CD4-positive, alpha-beta T cell treated with Interleukin-10 for 1 hour (primary cell): ENCODE measurements around the gene USP47.
A peak's percentile ranks its signal among the peaks of the same experiment; 100 is the strongest.

Source experiments
- DNase-seq: peaks from one replicate; pipeline ENCODE4 v3.0.0-alpha.2; 2020

USP47 gene

GRCh38 chr11:11841723-11842420 lies at the start of gene USP47:
USP47 (plus strand) TSS chr11:11841972; CDS start chr11:11842186, 214 bp downstream.
- peak; percentile 95 for DNase-seq

- no peak for DNase-seq
Observed at GRCh38 chr11:11793073-11793472, 48.7 kb upstream of the USP47 start.

GRCh38 chr11:11798586-11799438 lies 43.0 kb upstream of the USP47 start:
- DNase-seq, result peak; percentile 80

- DNase-seq, result no peak
Observed at GRCh38 chr11:11805228-11805627, 36.5 kb upstream of the USP47 start.

- no peak for DNase-seq
Observed at GRCh38 chr11:11806074-11806473, 35.7 kb upstream of the USP47 start.

GRCh38 chr11:11806586-11806985 lies 35.2 kb upstream of the USP47 start:
- no peak for DNase-seq

GRCh38 chr11:11807811-11808782 lies 33.7 kb upstream of the USP47 start:
- no peak for DNase-seq

- no peak for DNase-seq
Observed at GRCh38 chr11:11808992-11809615, 32.7 kb upstream of the USP47 start.

- no peak for DNase-seq
Observed at GRCh38 chr11:11810764-11811726, 30.7 kb upstream of the USP47 start.

GRCh38 chr11:11813288-11813962 lies 28.3 kb upstream of the USP47 start:
- DNase-seq, result no peak

- no peak for DNase-seq
Observed at GRCh38 chr11:11814614-11815452, 26.9 kb upstream of the USP47 start.

GRCh38 chr11:11816511-11817314 lies 25.1 kb upstream of the USP47 start:
- DNase-seq, result no peak

GRCh38 chr11:11817957-11818356 lies 23.8 kb upstream of the USP47 start:
- DNase-seq, result no peak

- DNase-seq, result no peak
Observed at GRCh38 chr11:11818529-11819121, 23.1 kb upstream of the USP47 start.

- DNase-seq, result no peak
Observed at GRCh38 chr11:11821899-11822298, 19.9 kb upstream of the USP47 start.

- no peak for DNase-seq
Observed at GRCh38 chr11:11822946-11823345, 18.8 kb upstream of the USP47 start.

GRCh38 chr11:11826260-11826659 lies 15.5 kb upstream of the USP47 start:
- DNase-seq, result no peak

GRCh38 chr11:11827272-11827671 lies 14.5 kb upstream of the USP47 start:
- no peak for DNase-seq
